NCI-H1105 treated with DMSO at 0.1 percent for 48 hours (cell line): ENCODE measurements around the gene HECA.
A peak's percentile ranks its signal among the peaks of the same experiment; 100 is the strongest.

Source experiments
- DNase-seq: peaks from one replicate; lab custom pipeline; 2025; lab: John Stamatoyannopoulos, UW

Gene HECA

DNA sequence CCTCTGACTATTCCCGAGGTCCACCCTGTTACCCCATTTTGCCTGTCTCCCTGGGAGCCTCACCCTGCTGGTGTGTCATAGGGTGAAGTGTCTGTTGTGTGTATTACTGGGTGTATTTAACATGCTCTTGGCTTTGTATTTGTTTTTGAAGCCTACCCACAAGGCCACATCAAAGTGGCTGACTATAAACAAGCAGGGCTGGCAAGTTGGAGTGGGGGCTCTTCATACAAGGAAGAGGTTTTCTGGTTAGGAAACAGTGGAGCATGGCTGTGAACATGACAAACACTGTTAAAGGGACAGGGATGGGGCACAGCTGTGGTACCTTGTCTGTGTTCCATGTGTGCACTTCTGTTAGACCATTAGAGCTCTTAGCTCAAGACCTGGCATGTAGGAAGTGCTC is 26.3 kb downstream of the HECA start:
- DNase-seq = no peak

DNA sequence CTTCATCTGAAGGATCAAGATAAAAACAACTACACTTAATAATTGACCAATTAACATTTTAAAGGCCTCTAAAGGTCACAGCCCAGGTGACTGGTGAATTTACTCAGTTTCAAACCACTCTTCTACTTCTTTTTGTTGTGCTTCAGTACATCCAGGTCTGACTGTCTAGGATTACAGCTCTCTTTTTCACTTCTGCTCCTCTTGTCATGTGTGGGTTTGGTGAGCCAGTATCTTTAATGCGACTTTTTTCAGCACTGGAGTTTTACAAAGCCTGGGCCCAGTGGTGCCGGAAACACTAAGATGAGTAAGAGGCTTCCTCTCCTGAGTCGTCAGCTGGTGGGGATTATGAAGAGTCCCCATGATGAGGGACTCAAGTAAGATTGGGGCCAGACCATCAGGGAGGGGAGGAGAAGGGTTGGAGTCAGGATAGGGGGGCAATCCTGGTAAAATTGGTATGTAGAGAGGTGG is 27.0 kb downstream of the HECA start:
- DNase-seq = no peak

DNA sequence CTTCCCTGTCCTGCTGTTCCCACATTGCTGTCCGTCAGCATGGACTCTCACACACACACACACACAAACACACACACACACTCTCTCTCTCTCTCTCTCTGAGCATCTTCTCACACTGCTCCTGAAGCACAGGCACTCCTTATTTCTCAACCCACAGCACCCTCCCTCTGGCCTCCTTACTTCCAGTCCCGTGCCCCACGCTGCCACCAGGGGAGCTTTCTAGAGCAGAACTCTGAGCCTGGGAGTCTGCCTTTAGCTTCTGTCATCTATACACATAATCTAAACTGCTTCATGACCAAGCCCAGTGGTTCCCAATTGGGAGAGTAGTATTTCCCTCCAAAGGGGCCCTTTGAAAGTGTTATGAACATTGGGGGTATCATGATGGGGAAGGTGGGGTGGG is 29.1 kb downstream of the HECA start:
- no peak for DNase-seq

DNA sequence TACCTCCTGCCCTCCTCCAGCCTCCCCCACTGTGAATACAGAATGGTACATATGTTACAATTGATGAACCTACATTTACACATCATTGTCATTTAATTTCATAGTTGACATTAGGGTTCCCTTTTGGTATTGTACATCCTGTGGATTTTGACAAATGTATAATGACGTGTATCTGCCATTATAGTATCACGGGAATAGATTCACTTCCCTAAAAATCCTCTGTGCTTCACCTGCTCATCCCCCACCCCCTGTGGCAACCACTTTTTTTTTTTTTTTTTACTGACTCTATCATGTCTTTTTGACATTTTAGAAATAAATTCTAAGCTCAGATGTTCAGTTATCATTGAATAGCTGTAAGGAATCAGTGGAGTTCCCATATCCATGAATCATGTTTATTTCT is 30.4 kb downstream of the HECA start:
- no peak for DNase-seq

DNA sequence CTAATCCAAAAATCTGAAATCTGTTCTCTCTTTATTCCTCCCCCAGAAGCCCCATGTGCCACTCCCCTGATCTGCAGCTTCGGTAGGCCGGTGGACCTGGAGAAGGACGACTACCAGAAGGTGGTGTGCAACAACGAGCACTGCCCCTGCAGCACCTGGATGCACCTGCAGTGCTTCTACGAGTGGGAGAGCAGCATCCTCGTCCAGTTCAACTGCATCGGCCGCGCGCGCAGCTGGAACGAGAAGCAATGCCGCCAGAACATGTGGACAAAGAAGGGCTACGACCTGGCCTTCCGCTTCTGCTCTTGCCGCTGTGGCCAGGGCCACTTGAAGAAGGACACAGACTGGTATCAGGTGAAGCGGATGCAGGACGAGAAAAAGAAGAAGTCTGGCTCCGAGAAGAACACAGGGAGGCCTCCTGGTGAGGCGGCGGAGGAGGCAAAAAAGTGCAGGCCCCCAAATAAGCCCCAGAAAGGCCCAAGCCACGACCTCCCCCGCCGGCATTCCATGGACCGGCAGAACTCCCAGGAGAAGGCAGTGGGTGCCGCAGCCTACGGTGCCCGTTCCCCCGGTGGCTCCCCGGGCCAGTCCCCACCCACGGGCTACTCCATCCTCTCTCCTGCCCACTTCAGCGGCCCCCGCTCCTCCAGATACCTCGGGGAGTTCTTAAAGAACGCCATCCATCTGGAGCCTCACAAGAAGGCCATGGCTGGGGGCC is 31.5 kb downstream of the HECA start:
- DNase-seq = no peak

DNA sequence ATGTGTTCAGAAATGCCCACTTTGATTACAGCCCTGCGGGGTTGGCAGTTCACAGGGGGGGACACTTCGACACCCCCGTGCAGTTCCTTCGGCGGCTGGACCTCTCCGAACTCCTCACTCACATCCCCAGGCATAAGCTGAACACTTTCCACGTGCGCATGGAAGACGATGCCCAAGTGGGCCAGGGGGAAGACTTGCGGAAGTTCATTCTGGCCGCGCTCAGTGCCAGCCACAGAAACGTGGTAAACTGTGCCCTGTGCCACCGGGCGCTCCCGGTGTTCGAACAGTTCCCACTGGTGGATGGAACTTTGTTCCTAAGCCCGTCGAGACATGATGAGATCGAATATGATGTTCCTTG is 32.1 kb downstream of the HECA start:
- DNase-seq = no peak

DNA sequence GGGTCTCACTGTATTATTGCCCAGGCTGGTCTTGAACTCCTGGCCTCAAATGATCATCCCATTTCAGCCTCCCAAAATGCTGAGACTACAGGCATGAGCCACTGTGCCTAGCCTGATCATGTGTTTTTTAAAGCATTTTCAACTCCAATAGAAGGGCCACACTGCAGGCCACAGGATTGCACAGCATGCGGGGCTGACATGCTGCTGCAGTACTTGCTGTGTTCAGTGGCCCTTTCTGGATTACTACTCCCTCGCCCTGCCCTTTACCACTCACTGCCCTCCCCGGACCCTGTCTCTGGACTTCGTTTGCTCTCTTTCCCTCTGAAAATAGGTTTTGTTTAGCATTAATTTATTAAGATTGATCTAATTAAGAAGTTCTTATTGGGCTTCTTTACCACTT is 37.3 kb downstream of the HECA start:
- DNase-seq = no peak

DNA sequence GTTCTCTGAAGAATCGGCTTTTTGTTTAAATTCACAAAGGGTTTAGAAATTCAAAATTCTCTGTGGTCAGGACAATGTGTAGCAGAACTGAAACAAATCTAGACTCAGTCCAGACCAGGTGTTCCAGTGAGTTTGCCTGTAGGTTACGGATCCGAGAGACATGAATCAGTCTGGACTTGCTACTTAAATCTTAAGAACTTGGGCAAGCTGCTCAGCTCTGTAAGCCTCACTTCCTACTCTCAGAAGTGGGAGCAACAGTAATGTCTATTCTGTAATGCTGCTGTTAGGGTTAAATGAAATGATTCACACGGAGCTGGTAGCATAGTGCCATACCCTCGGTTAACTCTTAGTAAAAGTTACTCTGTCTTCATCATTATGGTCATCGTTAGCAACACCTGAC is 37.7 kb downstream of the HECA start:
- no peak for DNase-seq

DNA sequence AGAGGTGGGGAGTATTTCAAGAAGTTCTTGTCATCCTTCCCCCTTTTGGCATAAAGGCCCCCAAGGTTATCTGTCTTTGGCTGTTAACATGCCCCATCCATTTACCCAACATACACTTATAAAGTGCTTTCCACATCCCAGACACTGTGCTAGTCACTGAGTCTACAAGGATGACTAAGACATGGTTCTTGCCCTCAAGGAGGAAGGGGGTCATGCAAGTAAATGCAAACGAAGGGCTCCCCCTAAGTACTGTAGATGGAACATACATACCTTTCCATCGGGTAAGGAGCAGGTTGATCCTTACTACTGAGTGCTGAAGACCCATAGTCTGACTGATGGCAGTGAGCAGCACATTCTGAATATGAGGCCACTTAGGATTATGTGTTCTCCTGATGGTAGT is 38.3 kb downstream of the HECA start:
- no peak for DNase-seq

DNA sequence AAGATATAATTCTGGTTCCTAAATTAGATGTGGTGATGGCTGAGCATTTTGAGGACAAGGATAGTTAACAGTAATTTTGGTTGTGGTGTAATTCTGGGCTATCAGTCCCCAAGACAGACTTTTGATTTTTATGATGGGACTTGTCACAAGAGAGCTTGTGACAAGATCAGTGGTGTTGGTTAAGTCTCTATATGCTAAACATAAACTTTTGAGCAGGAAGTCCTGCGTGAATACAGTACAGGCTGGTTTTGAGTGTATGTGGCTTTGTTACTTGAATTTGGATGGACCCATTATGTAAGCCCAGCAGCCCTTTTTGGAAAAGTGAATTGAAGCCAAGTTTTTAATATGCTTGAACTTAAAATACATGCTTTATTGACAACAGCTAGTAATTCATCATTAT is 38.9 kb downstream of the HECA start:
- DNase-seq = no peak

DNA sequence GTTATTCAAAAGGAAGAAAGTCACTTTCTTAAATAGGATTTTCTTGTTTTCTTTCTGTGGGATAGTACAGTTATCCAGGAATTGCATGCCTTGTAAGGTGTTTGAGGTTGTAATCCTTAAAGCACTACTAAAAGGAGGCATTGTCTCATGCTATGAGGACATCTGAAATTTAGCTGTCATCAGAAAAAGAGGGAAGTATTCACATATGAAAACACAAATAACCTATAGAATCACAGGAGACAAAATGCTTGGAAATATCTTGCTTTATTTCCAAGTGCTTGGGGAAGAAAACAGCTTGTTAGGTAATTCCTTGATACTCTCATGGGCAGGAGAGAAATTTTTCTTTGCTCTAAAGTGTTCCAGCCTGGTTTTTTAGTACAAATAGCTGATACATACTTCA is 40.1 kb downstream of the HECA start:
- no peak for DNase-seq

DNA sequence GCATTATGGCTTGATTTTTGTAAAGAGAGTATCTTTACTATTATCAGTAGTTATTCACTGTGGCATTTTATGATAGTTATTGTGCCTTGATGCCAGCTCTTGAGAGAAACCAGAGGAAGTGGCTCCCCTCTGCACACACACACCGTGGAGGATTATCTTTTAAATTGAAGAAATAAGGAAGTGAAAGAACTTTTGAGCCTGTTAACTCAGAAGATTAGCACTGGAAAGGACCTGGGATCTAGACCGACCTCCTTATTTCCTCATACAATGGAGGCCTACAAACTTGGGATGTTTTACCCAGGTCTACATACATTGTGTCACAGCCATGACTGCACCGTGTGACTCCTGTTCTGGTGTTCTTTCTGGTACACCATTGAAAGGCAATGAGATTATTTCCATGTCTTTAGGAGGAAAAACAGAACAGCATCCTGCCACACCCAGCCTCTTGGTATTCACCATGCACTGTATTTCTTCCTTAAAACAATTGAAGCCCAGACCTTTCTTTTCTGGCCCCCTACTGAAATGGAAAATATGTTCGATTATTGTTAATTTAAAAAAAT is 40.6 kb downstream of the HECA start:
- DNase-seq = no peak

DNA sequence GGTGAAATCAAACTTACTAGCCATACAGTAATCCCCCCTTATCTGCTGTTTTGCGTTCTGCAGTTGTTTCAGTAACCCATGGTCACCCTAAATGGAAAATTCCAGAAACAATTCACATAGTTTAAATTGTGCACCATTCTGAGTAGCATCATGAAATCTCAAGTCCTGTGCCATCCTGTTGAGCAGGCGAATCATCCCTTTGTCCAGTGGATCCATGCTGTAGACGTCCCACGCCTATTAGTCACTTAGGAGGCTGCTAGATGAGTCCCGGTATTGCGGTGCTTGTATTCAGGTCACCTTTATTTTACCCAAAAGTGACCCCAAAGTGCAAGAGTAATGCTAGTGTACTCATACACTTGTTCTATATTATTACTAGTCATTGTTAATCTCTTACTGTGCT is 46.4 kb downstream of the HECA start:
- no peak for DNase-seq

DNA sequence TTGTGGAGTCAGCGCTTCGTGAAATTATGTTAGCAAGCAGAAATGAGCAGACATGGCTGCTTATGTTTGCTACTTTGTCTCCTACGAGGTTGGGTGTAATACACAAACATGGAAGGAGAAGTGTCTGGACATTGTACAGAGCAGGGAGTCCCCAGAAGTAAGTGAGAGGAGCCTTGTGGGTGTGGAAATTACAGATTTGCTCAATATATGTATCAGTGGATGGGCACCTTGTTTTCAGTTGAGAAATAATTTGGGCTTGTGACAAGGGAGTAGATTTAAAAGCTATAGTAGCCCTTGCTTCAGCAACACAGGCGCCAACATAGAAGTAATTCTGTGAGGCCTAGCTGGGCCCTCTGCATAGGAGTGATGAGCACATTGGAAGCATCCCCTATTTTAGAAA is 49.2 kb downstream of the HECA start:
- no peak for DNase-seq

DNA sequence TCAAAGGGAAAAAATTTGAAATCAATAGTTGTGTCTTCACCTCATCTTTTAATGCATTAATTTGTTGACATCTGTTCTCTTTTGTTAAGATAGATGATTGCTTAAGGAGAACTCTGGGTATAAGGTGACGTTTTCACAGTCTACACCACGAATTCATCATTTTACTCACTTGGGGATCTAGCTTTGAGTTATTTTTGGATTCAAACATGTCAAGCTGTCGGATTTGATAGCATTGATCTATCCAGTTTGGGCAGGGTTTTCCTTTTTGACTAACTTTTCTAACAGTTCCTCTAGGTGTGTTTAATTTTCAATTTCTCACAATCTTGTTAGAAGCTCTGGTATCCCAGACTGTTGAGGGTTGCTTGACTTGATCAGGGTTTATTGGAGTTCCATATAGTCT is 49.6 kb downstream of the HECA start:
- DNase-seq = no peak

DNA sequence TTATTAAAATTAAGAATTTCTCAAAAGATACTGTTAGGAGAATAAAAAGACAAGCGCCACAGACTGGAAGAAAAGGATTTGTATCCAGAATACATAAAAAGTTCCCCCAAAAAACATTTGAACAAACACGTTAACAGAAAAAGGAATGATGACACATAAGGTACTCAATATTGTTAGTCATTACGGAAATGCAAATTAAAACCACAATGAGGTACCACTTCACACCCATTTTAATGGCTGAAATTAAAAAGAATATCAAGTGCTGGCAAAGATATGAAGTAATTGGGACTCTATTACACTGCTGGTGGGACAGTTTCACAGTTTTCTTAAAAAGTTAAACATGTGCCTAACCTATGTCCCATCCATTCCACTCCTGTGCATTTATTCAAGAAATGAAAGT is 51.4 kb downstream of the HECA start:
- DNase-seq = no peak

DNA sequence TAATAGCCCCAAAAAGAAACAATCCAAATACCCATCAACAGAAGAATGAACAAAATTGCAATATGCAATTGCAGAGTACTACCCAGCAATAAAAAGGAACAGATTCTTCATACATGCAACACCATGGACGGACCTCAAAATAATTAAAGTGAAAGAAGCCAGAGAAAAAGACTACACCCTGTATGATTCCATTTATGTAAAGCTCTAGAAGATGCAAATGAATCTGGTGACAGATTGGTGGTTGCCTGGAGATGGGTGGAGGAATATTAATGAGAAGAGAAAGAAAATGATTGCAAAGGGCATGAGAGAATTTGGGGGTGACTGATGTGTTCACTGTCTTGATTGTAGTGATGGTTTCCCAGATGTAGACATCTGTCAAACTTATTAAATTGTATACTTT is 51.8 kb downstream of the HECA start:
- no peak for DNase-seq

DNA sequence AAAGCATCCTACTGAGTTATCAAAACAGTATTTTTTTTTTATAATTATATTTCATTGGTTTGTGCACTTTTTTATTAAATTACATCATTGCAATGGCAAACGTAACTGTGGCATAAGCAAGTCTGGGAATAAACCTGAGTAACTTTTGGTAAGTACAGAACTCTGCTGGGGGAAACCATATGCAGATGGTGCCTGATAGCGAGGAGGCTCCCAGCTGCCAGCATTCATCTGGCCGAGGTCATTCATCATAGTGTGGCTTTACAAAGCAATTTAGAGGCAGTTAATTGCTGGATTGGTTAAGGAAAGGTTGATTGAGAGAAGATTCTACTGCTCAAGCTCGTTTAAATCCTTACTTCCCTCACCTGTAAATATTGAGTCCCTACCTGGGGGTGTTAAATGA is 52.6 kb downstream of the HECA start:
- peak; percentile 43 for DNase-seq

DNA sequence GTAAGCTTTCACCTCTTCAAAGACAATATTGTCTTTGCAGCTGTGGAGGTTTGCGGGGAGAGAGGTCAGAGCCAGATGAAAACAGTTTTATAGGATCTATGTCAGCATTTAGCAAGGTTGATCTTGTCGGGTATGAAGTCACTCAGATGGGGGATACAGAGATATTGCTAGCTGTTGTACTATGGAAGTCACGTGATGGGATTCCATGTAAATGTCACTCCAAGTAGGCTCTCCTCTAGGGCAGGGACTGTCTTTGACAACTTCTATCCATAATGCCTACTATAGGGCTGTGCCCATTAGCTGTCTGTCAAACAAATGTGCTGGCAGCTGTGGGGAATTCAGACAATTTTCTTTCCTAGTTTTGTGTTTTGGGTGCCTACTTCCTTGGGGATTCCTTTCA is 54.8 kb downstream of the HECA start:
- DNase-seq = no peak

DNA sequence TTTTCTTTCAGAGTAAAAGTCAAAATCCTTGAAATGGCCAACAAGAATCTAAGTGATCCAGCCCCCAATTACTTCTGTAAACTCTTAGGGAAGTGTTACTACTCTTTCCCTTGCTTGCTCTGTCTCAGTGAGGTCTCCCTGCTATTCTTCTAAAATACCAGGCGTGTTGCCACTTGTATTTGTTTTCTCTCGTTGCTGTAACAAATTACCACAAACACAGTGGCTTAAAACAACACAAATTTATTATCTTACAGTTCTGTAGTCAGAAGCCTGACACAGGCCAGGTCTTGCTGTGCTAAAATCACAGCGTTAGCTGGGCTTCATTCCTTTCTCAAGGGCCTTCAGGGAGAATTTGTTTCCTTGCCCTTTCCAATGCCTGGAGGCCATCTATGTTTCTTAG is 59.9 kb downstream of the HECA start:
- peak; percentile 17 for DNase-seq

DNA sequence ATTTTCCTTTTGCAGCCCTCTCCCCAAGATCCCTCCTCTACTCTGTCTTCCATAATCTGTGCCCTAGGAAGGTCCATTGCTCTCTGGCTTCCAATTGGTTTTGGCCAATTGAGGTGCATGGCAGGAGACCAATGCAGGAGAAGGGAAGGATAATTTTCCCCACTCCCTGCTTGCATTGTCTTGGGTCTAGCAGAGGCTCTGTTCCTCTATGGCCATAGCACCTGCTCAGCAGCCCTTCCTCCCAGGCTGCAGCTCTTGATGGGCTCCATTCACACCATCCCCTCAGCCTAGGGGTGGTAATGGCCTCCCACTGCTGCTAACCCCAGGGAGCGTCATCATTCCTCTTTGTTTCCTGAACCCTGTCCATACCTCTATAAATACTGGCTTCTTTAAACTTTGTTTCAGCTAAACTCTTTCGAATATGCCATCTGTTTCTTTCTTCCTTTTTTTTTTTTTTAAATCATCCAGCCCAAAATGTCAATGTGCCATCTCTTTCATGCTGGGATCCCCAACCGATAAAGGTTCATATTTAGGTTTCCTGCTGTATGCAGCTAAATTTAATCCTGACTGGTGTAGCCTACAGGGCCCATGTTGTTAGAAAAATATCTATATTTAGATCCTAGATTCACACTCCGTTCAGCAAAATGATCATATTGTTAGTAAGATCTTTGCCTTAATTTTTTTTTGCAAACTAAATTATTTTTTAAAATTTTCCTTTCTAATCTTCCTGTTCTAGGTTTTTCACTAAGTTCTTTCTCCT is 63.8 kb downstream of the HECA start:
- no peak for DNase-seq

DNA sequence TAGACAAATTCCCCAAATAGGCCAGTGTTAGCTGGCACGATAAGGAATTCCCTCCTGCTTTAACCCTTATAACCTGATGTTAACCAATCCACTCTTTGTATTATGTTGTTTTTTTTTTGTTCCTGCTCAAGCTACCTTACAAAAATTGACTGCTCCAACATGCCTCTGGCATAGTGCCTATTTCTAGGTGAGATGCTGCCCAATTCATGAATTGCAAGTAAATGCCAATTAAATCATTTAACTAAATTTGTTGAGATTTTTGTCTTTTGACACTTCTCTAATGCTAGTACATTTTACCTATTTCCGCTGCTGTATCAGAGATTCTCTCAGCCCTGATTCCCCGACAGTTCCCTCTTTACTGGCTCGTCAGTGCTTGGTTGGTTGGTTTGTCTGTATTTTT is 66.5 kb downstream of the HECA start:
- DNase-seq = no peak

DNA sequence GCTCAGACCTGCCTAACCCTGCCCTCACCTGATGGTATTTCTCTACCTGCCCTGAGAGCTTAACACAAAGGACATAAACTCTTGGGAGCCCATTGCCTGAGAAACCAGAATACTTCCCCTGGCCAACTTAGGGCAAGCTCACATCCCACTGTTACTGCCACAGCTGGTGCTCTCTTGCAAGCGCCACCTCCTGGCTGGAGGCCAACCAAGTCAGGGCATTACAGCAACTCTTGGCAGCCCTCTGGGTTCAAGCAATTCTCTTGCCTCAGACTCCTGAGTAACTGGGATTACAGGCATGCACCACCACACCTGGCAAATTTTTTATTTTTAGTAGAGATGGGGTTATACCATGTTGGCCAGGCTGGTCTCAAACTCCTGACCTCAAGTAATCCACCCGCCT is 70.1 kb downstream of the HECA start:
- no peak for DNase-seq

DNA sequence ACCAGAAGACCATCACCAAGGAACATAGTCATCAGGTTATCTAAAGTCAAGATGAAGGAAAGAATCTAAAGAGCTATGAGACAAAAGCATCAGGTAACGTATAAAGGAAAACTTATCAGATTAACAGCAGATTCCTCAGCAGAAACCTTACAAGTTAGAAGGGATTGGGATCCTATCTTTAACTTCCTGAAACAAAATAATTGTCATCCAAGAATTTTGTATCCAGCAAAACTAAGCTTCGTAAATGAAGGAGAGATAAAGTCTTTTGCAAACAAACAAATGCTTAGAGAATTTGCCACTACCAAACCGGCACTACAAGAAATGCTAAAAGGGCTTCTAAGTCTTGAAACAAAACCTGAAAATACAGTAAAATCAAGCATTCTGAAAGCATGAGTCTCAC is 71.0 kb downstream of the HECA start:
- no peak for DNase-seq
